GM20000 (cell line): Measurements from ENCODE around the gene TMEM52.
"Not testable (repeated sequence)": the region's sequence is repeated elsewhere in the genome, so short reads cannot be mapped to it uniquely, and the experiment has no call there.

Source experiments
- DNase-seq: peaks from one replicate; pipeline ENCODE4 v3.0.0; 2012; ENCODE audit warnings: low spot score
- TF ChIP-seq, protein P1 (sequence below): IDR thresholded peaks from 2 replicates; pipeline ENCODE4 v1.5.1; 2012; ENCODE audit warnings: mild to moderate bottlenecking, control low read depth; ENCODE audit errors: extremely low read depth, missing control alignments

Gene TMEM52

DNA sequence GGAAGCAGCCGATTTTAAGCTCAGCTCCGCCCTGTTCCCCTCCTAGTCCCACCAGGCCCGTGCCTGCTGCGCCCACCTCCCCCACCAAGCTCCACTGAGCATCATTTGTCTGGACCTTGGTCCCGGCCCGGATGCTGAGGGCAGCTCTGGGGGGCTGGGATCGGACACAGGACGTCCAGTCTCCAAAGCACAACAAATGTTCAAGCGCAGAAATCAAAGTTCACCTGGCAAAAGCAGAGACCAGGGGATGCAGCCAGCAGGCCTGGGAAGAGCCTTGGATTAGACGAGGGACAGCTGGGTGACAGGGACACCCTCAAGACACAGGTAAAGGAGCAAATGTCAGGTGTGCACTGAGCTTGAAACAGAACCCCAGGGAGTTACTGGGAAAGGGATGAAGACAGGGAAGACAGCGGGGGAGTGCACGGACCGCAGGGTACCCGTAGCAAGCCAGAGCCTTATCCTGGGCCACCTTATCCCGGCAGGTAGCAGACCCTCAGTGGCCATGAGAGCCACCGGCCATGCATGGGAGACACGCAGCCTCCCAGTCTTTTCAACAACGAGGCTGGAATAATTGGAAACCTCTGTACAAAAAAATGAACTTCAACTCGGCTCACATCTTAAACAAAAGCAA lies 22.2 kb upstream of the TMEM52 start:
- DNase-seq, result no peak
- TF ChIP-seq, protein P1, sequence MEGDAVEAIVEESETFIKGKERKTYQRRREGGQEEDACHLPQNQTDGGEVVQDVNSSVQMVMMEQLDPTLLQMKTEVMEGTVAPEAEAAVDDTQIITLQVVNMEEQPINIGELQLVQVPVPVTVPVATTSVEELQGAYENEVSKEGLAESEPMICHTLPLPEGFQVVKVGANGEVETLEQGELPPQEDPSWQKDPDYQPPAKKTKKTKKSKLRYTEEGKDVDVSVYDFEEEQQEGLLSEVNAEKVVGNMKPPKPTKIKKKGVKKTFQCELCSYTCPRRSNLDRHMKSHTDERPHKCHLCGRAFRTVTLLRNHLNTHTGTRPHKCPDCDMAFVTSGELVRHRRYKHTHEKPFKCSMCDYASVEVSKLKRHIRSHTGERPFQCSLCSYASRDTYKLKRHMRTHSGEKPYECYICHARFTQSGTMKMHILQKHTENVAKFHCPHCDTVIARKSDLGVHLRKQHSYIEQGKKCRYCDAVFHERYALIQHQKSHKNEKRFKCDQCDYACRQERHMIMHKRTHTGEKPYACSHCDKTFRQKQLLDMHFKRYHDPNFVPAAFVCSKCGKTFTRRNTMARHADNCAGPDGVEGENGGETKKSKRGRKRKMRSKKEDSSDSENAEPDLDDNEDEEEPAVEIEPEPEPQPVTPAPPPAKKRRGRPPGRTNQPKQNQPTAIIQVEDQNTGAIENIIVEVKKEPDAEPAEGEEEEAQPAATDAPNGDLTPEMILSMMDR, result no peak

DNA sequence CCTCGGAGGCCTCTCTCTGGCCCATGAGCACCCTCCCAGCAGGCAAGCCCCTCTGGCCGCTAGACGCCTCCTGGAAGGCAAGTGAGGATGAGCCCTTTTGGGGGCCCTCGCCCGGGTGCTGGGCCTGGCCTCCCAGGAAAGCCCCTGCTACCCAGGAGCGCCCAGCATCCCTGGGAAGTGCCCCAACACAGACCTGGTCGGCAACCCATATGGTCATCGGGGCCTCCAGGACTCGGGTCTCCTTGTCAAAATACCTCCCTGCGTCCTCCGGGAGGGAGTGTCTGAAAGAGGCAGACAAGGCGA lies 21.0 kb upstream of the TMEM52 start:
- DNase-seq, result no peak
- TF ChIP-seq, protein P1, result no peak

DNA sequence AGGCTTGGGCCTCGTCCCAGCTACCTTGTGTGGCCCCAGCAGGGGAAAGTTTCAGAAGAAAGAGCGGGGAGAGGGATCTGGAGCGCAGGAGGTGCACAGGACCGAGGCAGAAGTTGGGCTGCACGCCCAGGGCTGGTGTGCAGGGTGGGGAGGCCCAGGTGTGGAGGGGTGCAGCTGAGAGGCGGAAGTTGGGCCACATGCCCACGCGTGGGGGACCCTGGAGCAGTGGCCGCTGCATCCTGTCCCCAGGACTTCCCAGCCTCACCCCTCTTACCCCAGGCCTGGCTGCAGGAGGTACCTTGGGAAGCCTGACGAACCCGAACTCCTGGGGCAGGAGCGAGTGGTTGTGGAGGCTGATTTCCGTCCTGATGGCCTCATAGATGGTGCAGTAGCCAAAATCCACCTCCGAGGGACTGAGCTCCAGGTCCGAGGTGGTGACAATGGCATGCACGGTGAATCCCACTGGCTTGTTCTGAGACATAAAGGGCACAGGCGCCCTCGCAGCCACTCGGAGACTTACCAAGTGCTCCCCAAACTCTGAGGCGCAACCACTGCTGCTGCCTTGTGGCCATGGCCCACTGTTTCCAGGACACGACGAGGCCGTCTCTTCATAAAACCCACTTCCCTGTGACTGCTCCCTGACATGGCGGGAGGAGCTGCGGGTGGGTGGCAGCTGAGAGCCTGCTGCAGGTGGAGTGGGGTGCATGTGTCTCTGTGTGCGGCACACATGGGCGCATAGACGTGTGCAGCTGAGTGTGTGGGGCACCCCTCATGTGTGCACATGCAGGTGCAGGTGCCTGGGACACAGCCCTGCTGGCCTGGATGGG lies 20.4 kb upstream of the TMEM52 start:
- no peak for DNase-seq
- TF ChIP-seq, protein P1, result no peak

DNA sequence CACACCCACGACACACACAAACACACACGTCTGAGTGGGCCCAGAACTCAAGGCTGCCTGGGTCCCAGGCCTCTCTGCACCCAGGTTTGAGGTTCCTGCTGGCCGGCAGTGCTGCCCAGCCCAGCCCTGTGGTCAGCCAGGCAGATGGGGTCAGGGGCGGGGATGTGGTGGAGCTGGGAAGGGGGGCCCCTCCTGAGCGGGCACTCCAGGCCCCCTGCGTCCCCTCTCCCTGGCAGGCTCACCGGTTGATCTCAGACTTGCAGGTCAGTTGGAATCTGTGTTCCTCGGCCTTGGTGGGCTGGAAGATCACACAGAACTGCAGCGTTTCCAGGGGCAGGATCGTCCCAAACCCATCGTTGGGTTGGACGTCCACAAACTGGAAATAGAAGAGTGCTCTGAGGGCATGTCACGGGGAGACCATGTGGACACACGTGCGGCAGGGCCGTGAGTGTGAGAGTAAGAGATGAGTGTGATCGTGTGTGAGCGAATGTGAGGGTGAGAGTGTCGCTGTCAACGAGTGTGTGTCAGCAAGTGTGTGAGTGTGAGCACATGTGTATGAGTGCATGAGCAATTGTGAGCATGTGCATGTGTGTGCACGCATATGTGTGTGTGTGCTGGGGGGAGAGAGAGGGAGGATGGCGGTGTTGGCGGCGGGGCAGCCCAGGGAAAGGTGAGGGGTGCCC lies 19.7 kb upstream of the TMEM52 start:
- DNase-seq, result no peak
- TF ChIP-seq, protein P1, result no peak

DNA sequence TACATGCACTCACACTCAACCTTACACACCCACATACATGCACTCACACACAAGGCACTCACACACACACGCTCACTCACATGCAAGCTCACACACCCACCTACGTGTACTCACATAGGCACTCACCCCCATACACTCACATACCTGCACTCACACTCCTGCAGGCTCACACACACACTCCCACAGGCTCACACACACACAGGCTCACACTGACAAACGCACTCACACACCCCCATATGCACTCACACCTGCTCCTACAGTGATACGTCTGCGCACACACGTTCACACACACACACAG lies 19.1 kb upstream of the TMEM52 start:
- TF ChIP-seq, protein P1, result no peak
- no peak for DNase-seq

DNA sequence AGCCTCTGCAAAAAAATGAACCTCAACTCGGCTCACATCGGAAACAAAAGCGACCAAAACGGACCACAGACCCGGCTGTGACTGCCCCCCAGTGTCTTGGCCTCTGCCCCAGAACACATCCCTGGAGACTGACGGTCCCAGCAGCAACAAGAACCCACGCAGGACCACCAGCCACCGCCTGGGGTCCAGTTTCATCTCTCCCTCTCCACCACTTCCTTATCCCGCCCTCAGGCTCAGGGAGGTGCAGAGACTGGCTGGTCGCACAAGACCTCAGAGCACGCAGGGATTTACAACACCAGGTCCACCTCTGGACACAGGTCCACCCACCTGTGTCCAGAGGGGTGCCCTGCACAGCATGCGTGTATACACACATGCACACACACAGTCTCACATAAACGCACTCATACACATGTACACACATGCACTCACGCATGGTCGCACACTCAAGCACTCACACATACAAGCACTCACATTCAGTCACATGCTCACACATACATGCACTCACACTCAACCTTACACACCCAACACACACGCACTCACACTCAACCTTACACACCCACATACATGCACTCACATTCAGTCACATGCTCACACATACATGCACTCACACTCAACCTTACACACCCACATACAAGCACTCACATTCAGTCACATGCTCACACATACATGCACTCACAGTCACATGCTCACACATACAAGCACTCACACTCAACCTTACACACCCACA lies 18.6 kb upstream of the TMEM52 start:
- DNase-seq, result no peak
- TF ChIP-seq, protein P1, result no peak

DNA sequence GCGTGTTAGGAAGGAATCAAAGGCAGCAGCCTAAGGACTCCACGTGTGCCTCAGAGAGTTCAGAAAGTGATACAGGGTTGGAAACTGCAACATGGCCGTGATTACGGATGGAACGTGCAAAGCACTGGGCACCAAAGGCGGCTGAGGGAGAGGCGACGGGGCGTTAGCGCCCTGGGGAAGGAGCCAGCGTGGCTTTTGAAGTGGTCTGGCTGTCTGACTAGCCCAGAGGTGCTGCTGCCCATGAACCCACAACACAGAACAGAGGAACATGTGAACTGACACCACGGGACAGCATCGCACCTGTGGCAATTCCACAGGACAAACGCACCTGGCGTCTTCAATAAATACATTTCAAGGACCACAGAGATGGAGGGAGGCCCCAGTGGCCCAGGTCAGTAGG lies 18.0 kb upstream of the TMEM52 start:
- TF ChIP-seq, protein P1, result no peak
- no peak for DNase-seq

DNA sequence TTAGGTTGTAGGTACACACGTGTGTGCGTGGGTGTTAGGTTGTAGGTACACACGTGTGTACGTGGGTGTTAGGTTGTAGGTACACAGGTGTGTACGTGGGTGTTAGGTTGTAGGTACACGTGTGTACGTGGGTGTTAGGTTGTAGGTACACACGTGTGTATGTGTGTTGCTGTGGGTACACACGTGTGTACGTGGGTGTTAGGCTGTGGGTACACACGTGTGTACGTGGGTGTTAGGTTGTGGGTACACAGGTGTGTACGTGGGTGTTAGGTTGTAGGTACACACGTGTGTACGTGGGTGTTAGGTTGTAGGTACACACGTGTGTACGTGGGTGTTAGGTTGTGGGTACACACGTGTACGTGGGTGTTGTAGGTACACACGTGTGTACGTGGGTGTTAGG lies 15.8 kb upstream of the TMEM52 start:
- not testable (repeated sequence) for DNase-seq
